GM12891 (cell line): ENCODE measurements around the gene BCR.

ENCODE experiments used
- PAX5 ChIP-seq: IDR thresholded peaks from 2 replicates; pipeline ENCODE4 v1.6.1; 2011; ENCODE audit warnings: low read length, moderate library complexity, mild to moderate bottlenecking; ENCODE audit not compliant: insufficient read depth, severe bottlenecking
- POLR2A ChIP-seq: IDR thresholded peaks from 2 replicates; pipeline ENCODE4 v1.6.1; 2011; ENCODE audit warnings: low read depth, low read length, control low read depth
- POLR2AphosphoS5 ChIP-seq: IDR thresholded peaks from 2 replicates; pipeline ENCODE4 v1.6.1; 2011; ENCODE audit warnings: low read depth, low read length, control low read depth
- POU2F2 ChIP-seq: IDR thresholded peaks from 2 replicates; pipeline ENCODE4 v1.6.1; 2011; ENCODE audit warnings: low read depth, mild to moderate bottlenecking, control low read depth, low read length, moderate library complexity
- TAF1 ChIP-seq: IDR thresholded peaks from 2 replicates; pipeline ENCODE4 v1.6.1; 2011; ENCODE audit warnings: low read depth, low read length, control low read depth

DNA sequence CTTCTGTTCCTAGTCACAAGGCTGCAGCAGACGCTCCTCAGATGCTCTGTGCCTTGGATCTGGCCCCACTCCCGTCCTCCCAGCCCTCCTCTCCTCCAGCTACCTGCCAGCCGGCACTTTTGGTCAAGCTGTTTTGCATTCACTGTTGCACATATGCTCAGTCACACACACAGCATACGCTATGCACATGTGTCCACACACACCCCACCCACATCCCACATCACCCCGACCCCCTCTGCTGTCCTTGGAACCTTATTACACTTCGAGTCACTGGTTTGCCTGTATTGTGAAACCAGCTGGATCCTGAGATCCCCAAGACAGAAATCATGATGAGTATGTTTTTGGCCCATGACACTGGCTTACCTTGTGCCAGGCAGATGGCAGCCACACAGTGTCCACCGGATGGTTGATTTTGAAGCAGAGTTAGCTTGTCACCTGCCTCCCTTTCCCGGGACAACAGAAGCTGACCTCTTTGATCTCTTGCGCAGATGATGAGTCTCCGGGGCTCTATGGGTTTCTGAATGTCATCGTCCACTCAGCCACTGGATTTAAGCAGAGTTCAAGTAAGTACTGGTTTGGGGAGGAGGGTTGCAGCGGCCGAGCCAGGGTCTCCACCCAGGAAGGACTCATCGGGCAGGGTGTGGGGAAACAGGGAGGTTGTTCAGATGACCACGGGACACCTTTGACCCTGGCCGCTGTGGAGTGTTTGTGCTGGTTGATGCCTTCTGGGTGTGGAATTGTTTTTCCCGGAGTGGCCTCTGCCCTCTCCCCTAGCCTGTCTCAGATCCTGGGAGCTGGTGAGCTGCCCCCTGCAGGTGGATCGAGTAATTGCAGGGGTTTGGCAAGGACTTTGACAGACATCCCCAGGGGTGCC, 109.8 kb downstream of the BCR start:
- TF ChIP-seq POLR2AphosphoS5 (no peak), POLR2A (no peak), TAF1 (no peak), PAX5 (no peak), POU2F2 (no peak)
